HepG2 (cell line): ENCODE data around the gene ATP6V0A1. TPM values are rescaled to one million over a fixed set of nuclear protein-coding genes. Genes with fewer than 3 reads are reported as not detected.

Experiments used
- ISL2 ChIP-seq: sonication (generic); formaldehyde crosslinking; IDR thresholded peaks from 2 replicates; pipeline ENCODE4 v1.5.0; 2020; ENCODE audit warnings: missing genetic modification reagents
- MED1 ChIP-seq: sonication (generic); formaldehyde crosslinking; IDR thresholded peaks from 2 replicates; pipeline ENCODE4 v1.4.0; 2020; ENCODE audit warnings: missing genetic modification reagents
- NFYC ChIP-seq: IDR thresholded peaks from 2 replicates; pipeline ENCODE4 v1.6.1; 2016; ENCODE audit warnings: missing genetic modification reagents, missing compliant biosample characterization
- NONO ChIP-seq, 2 experiments: fragments of 450-650 bp in 1 of 2; sonication (generic) in 1 of 2; formaldehyde crosslinking in 1 of 2; IDR thresholded peaks in 1 of 2; conservative IDR thresholded peaks in 1 of 2; 2 replicates each; pipeline versions ENCODE4 v1.6.1 to v1.8.0; 2017 to 2022; ENCODE audit warnings: mild to moderate bottlenecking in 1 of 2, missing genetic modification reagents in 1 of 2, moderate library complexity in 1 of 2
- NRL ChIP-seq: sonication (generic); formaldehyde crosslinking; IDR thresholded peaks from 2 replicates; pipeline ENCODE4 v1.5.0; 2020; ENCODE audit warnings: missing genetic modification reagents, mild to moderate bottlenecking, moderate library complexity, borderline replicate concordance
- SKI ChIP-seq: fragments of 450-650 bp; IDR thresholded peaks from one replicate; pipeline ENCODE4 v1.6.1; 2018; ENCODE audit warnings: mild to moderate bottlenecking; ENCODE audit not compliant: partially characterized antibody
- SMAD1 ChIP-seq: sonication (generic); formaldehyde crosslinking; IDR thresholded peaks from 2 replicates; pipeline ENCODE4 v1.4.0; 2020; ENCODE audit warnings: missing genetic modification reagents, low read depth, mild to moderate bottlenecking, borderline replicate concordance
- TOE1 ChIP-seq: sonication (generic); formaldehyde crosslinking; IDR thresholded peaks from 2 replicates; pipeline ENCODE4 v1.4.0; 2020; ENCODE audit warnings: mild to moderate bottlenecking, missing genetic modification reagents
- ZBTB7B ChIP-seq: sonication (generic); formaldehyde crosslinking; IDR thresholded peaks from 2 replicates; pipeline ENCODE4 v1.4.0; 2020; ENCODE audit warnings: missing genetic modification reagents
- ZFP41 ChIP-seq: sonication (generic); formaldehyde crosslinking; IDR thresholded peaks from 2 replicates; pipeline ENCODE4 v1.4.0; 2020; ENCODE audit warnings: mild to moderate bottlenecking, missing genetic modification reagents, borderline replicate concordance
- ZMYM3 ChIP-seq: sonication (generic); formaldehyde crosslinking; IDR thresholded peaks from 2 replicates; pipeline ENCODE4 v1.5.1; 2020; ENCODE audit warnings: mild to moderate bottlenecking, missing genetic modification reagents
- ZNF574 ChIP-seq: sonication (generic); formaldehyde crosslinking; IDR thresholded peaks from 2 replicates; pipeline ENCODE4 v1.4.0; 2020; ENCODE audit warnings: missing genetic modification reagents
- ZNF749 ChIP-seq: sonication (generic); formaldehyde crosslinking; IDR thresholded peaks from 2 replicates; pipeline ENCODE4 v1.8.0; 2022; ENCODE audit warnings: mild to moderate bottlenecking, missing genetic modification reagents, moderate library complexity, borderline replicate concordance
- ZNF780A ChIP-seq: sonication (generic); formaldehyde crosslinking; IDR thresholded peaks from 2 replicates; pipeline ENCODE4 v1.8.0; 2022; ENCODE audit warnings: mild to moderate bottlenecking, missing genetic modification reagents, moderate library complexity
- polyA plus RNA-seq, 8 experiments: library from polyadenylated mRNA; depleted of rRNA in 3 of 8; stranded (reverse) in 7 of 8; unstranded in 1 of 8; fragments of >200 nt; fragmentation: Illumina TruSeq in 4 of 8; extraction: Trizol in 4 of 8; gene quantifications; 2 replicates each; pipeline versions ENCODE4 v1.2.1 to v1.2.3, GENCODE V29; 2011 to 2016; ENCODE audit warnings: low read depth in 4 of 8, missing spikeins in 1 of 8, mixed read lengths in 1 of 8; ENCODE audit not compliant: insufficient read depth in 1 of 8
- total RNA-seq, 5 experiments: library from RNA; depleted of rRNA; stranded (reverse); fragments of >200 nt; fragmentation: Illumina TruSeq; extraction: Trizol; gene quantifications; 2 replicates each; pipeline ENCODE4 v1.2.3, GENCODE V29; 2016; ENCODE audit warnings: low read depth in 1 of 5
- TF ChIP-seq, protein P1 (sequence below): sonication (generic); formaldehyde crosslinking; IDR thresholded peaks from one replicate; pipeline ENCODE4 v1.5.1; 2020; ENCODE audit warnings: mild to moderate bottlenecking, missing genetic modification reagents; ENCODE audit errors: not compliant biosample characterization

Gene ATP6V0A1
- total and polyA plus RNA-seq, 2 of the 13 experiments (the other 11 are each of a cell fraction or from before 2014, with no cell fraction given) = 27.9 to 54.1 TPM

- TF ChIP-seq, protein P1, sequence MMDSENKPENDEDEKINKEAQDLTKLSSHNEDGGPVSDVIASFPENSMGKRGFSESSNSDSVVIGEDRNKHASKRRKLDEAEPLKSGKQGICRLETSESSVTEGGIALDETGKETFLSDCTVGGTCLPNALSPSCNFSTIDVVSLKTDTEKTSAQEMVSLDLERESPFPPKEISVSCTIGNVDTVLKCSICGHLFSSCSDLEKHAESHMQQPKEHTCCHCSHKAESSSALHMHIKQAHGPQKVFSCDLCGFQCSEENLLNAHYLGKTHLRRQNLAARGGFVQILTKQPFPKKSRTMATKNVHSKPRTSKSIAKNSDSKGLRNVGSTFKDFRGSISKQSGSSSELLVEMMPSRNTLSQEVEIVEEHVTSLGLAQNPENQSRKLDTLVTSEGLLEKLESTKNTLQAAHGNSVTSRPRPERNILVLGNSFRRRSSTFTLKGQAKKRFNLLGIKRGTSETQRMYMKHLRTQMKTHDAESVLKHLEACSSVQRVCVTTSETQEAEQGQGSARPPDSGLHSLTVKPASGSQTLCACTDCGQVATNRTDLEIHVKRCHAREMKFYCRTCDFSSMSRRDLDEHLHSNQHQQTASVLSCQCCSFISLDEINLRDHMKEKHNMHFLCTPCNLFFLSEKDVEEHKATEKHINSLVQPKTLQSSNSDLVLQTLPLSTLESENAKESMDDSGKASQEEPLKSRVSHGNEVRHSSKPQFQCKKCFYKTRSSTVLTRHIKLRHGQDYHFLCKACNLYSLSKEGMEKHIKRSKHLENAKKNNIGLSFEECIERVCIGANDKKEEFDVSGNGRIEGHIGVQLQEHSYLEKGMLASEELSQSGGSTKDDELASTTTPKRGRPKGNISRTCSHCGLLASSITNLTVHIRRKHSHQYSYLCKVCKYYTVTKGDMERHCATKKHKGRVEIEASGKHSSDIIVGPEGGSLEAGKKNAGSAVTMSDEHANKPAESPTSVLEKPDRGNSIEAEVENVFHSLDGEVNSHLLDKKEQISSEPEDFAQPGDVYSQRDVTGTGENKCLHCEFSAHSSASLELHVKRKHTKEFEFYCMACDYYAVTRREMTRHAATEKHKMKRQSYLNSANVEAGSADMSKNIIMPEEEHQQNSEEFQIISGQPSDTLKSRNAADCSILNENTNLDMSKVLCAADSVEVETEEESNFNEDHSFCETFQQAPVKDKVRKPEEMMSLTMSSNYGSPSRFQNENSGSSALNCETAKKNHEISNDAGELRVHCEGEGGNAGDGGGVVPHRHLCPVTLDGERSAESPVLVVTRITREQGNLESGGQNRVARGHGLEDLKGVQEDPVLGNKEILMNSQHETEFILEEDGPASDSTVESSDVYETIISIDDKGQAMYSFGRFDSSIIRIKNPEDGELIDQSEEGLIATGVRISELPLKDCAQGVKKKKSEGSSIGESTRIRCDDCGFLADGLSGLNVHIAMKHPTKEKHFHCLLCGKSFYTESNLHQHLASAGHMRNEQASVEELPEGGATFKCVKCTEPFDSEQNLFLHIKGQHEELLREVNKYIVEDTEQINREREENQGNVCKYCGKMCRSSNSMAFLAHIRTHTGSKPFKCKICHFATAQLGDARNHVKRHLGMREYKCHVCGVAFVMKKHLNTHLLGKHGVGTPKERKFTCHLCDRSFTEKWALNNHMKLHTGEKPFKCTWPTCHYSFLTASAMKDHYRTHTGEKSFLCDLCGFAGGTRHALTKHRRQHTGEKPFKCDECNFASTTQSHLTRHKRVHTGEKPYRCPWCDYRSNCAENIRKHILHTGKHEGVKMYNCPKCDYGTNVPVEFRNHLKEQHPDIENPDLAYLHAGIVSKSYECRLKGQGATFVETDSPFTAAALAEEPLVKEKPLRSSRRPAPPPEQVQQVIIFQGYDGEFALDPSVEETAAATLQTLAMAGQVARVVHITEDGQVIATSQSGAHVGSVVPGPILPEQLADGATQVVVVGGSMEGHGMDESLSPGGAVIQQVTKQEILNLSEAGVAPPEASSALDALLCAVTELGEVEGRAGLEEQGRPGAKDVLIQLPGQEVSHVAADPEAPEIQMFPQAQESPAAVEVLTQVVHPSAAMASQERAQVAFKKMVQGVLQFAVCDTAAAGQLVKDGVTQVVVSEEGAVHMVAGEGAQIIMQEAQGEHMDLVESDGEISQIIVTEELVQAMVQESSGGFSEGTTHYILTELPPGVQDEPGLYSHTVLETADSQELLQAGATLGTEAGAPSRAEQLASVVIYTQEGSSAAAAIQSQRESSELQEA (CRISPR knock-in tag) = no peak
- TF ChIP-seq ZNF780A (CRISPR knock-in tag) (no peak), ZMYM3 (peak; percentile 35; the same call in 1 of the 2 replicates), ZNF749 (CRISPR knock-in tag) (no peak), NRL (CRISPR knock-in tag) (no peak), ISL2 (no peak; the same call in 1 of the 2 replicates), NONO (IDR thresholded peaks at IDR 0.05) (no peak), NONO (CRISPR knock-in tag; conservative IDR thresholded peaks at IDR 0.05) (0 out of 2 replicates have a peak, but pooled peaks have one; percentile 35), NFYC (CRISPR knock-in tag) (no peak), ZBTB7B (CRISPR knock-in tag) (peak; percentile 27; the same call in 1 of the 2 replicates), ZNF574 (CRISPR knock-in tag) (peak; percentile 53), ZFP41 (CRISPR knock-in tag) (no peak), SMAD1 (no peak), TOE1 (no peak; the same call in 1 of the 2 replicates), MED1 (peak; percentile 63), SKI (peak; percentile 87)
These were observed 73.0 kb downstream of the ATP6V0A1 start (continued) for GRCh38 chr17:42531455-42532354.
